H1 (cell line): Measurements from ENCODE around the gene TCERG1L. TPM values are rescaled to one million over a fixed set of nuclear protein-coding genes. Genes with fewer than 3 reads are reported as not detected.
"Not testable (repeated sequence)": the region's sequence is repeated elsewhere in the genome, so short reads cannot be mapped to it uniquely, and the experiment has no call there.

ENCODE experiments used
- CTCF ChIA-PET: fragments of 300-600 bp; sonication (Branson Sonifier 250); formaldehyde crosslinking; loops from one replicate; lab custom pipeline; 2021; ENCODE audit not compliant: partially characterized antibody; lab: Charles Lee
- POLR2A ChIA-PET: fragments of 300-600 bp; sonication (Branson Sonifier 250); formaldehyde crosslinking; loops from one replicate; lab custom pipeline; 2021; ENCODE audit warnings: inconsistent platforms; ENCODE audit not compliant: partially characterized antibody; lab: Charles Lee
- DNase-seq, 2 experiments: peaks; one replicate each; pipeline versions ENCODE4 v3.0.0 to v3.0.0-alpha.2; 2010 to 2022; ENCODE audit warnings: low spot score in 2 of 2, low read depth in 1 of 2, mixed read lengths in 1 of 2
- FAIRE-seq: peaks from 2 replicates; lab custom pipeline; 2011; peaks lifted over from hg19 to GRCh38; lab: Jason Lieb, UNC
- H2AFZ ChIP-seq: 2 replicates; pipeline ENCODE4 v1.8.1; 2012; ENCODE audit warnings: low read length, inconsistent platforms
- H2AK5ac ChIP-seq: 2 replicates; pipeline ENCODE4 v1.6.1; 2013; ENCODE audit warnings: low read depth, low read length
- H2BK120ac ChIP-seq: replicated peaks from 2 replicates; pipeline ENCODE3; 2013; ENCODE audit warnings: low read depth, low read length, inconsistent platforms
- H2BK12ac ChIP-seq: 2 replicates; pipeline ENCODE4 v1.6.1; 2013; ENCODE audit warnings: low read depth, low read length
- H2BK15ac ChIP-seq: 2 replicates; pipeline ENCODE4 v1.6.1; 2013; ENCODE audit warnings: low read length
- H2BK20ac ChIP-seq: 2 replicates; pipeline ENCODE4 v1.6.1; 2013; ENCODE audit warnings: low read length
- H2BK5ac ChIP-seq: 2 replicates; pipeline ENCODE4 v1.6.1; 2013; ENCODE audit warnings: low read depth, low read length
- H3K14ac ChIP-seq: 2 replicates; pipeline ENCODE4 v1.6.1; 2013; ENCODE audit warnings: inconsistent platforms; ENCODE audit not compliant: insufficient read length
- H3K18ac ChIP-seq: 2 replicates; pipeline ENCODE4 v1.6.1; 2013; ENCODE audit warnings: low read length; ENCODE audit errors: extremely low read depth
- H3K23ac ChIP-seq: 2 replicates; pipeline ENCODE4 v1.6.1; 2013; ENCODE audit warnings: inconsistent platforms; ENCODE audit not compliant: insufficient read length
- H3K23me2 ChIP-seq: 2 replicates; pipeline ENCODE4 v1.6.1; 2013; ENCODE audit warnings: low read depth, low read length
- H3K27ac ChIP-seq: 2 replicates; pipeline ENCODE4 v1.6.1; 2011; ENCODE audit warnings: low read depth, low read length, inconsistent platforms
- H3K27me3 ChIP-seq, 4 experiments: replicated peaks in 1 of 4; 1 replicate in 1 of 4; 2 replicates in 3 of 4; pipeline versions ENCODE4 v1.6.1 to v1.8.1; 2011 to 2013; ENCODE audit warnings: low read length in 3 of 4, mild to moderate bottlenecking in 3 of 4, inconsistent platforms in 2 of 4, mixed read lengths in 2 of 4, moderate library complexity in 1 of 4; ENCODE audit not compliant: control insufficient read depth in 3 of 4, insufficient read depth in 3 of 4; ENCODE audit errors: extremely low read depth in 1 of 4
- H3K36me3 ChIP-seq, 4 experiments: 2 replicates each; pipeline versions ENCODE4 v1.6.1 to v1.8.1; 2011 to 2013; ENCODE audit warnings: mild to moderate bottlenecking in 4 of 4, low read length in 3 of 4, moderate library complexity in 2 of 4, control low read depth in 1 of 4, inconsistent platforms in 1 of 4; ENCODE audit not compliant: insufficient read depth in 4 of 4, control insufficient read depth in 2 of 4
- H3K4ac ChIP-seq: replicated peaks from 2 replicates; pipeline ENCODE3; 2013; ENCODE audit warnings: low read length, low read depth, mixed read lengths, inconsistent platforms; ENCODE audit not compliant: insufficient read length
- H3K4me1 ChIP-seq, 4 experiments: replicated peaks in 1 of 4; 1 replicate in 1 of 4; 2 replicates in 3 of 4; pipeline versions ENCODE4 v1.6.1 to v1.8.1; 2011 to 2013; ENCODE audit warnings: low read length in 3 of 4, inconsistent platforms in 2 of 4, mixed read lengths in 1 of 4; ENCODE audit not compliant: insufficient read depth in 4 of 4, control insufficient read depth in 3 of 4
- H3K4me2 ChIP-seq, 2 experiments: 2 replicates each; pipeline versions ENCODE4 v1.6.1 to v1.8.1; 2011 to 2013; ENCODE audit warnings: low read depth in 2 of 2, low read length in 2 of 2, control low read depth in 1 of 2, inconsistent platforms in 1 of 2, mild to moderate bottlenecking in 1 of 2; ENCODE audit not compliant: insufficient read depth in 1 of 2
- H3K4me3 ChIP-seq, 4 experiments: fragments of 200-600, 300-600 bp in 1 of 4; sonication (generic), shearing (Covaris generic), sonication (Bioruptor Twin) in 1 of 4; 2 replicates each; pipeline versions ENCODE4 v1.5.1 to v1.8.1; 2011 to 2016; ENCODE audit warnings: low read length in 4 of 4, low read depth in 3 of 4, control low read depth in 2 of 4, inconsistent platforms in 2 of 4, mild to moderate bottlenecking in 2 of 4, mixed read lengths in 1 of 4, moderate library complexity in 1 of 4; ENCODE audit not compliant: insufficient read depth in 2 of 4; ENCODE audit errors: extremely low read depth in 1 of 4
- H3K56ac ChIP-seq: replicated peaks from 2 replicates; pipeline ENCODE3; 2013; ENCODE audit warnings: low read depth, mild to moderate bottlenecking, mixed read lengths, low read length, inconsistent platforms; ENCODE audit not compliant: insufficient read length
- H3K79me1 ChIP-seq: 2 replicates; pipeline ENCODE4 v1.6.1; 2013; ENCODE audit warnings: low read depth, low read length, control low read depth
- H3K79me2 ChIP-seq, 2 experiments: 2 replicates each; pipeline versions ENCODE4 v1.6.1 to v1.8.1; 2012 to 2013; ENCODE audit warnings: low read length in 2 of 2, mild to moderate bottlenecking in 2 of 2, inconsistent platforms in 1 of 2; ENCODE audit not compliant: insufficient read depth in 2 of 2, control insufficient read depth in 1 of 2
- H3K9ac ChIP-seq, 4 experiments: replicated peaks in 1 of 4; 1 replicate in 1 of 4; 2 replicates in 3 of 4; pipeline versions ENCODE4 v1.6.1 to v1.8.1; 2011 to 2013; ENCODE audit warnings: low read depth in 3 of 4, low read length in 3 of 4, control low read depth in 2 of 4, mild to moderate bottlenecking in 2 of 4, moderate library complexity in 2 of 4, inconsistent platforms in 1 of 4; ENCODE audit errors: extremely low read depth in 1 of 4
- H3K9me3 ChIP-seq, 2 experiments: 2 replicates each; pipeline versions ENCODE4 v1.6.1 to v1.8.1; 2012 to 2013; ENCODE audit warnings: mild to moderate bottlenecking in 2 of 2, moderate library complexity in 2 of 2, control low read depth in 1 of 2, inconsistent platforms in 1 of 2, low read depth in 1 of 2, low read length in 1 of 2, mixed read lengths in 1 of 2; ENCODE audit not compliant: insufficient read depth in 2 of 2
- H4K20me1 ChIP-seq, 2 experiments: replicated peaks in 1 of 2; 2 replicates each; pipeline versions ENCODE3 to v1.8.1; 2011 to 2013; ENCODE audit warnings: inconsistent platforms in 2 of 2, low read length in 2 of 2, mild to moderate bottlenecking in 1 of 2; ENCODE audit not compliant: insufficient read depth in 2 of 2, control insufficient read depth in 1 of 2
- H4K5ac ChIP-seq: 2 replicates; pipeline ENCODE4 v1.6.1; 2013; ENCODE audit warnings: low read length, low read depth, mixed read lengths, inconsistent platforms; ENCODE audit not compliant: insufficient read length
- H4K8ac ChIP-seq: 2 replicates; pipeline ENCODE4 v1.8.0; 2013; ENCODE audit warnings: mild to moderate bottlenecking, moderate library complexity, low read length, inconsistent platforms; ENCODE audit not compliant: insufficient read depth; ENCODE audit errors: extremely low read depth
- H4K91ac ChIP-seq: replicated peaks from 2 replicates; pipeline ENCODE3; 2013; ENCODE audit warnings: low read length, mixed read lengths, inconsistent platforms; ENCODE audit not compliant: insufficient read length
- WGBS, 2 experiments: shearing (Covaris generic) in 1 of 2; methylation state at CpG; one replicate each; pipeline versions ENCODE4 v1.1.6 to v1.1.7; 2013 to 2015; ENCODE audit warnings: low lambda C conversion rate in 2 of 2, mixed read lengths in 2 of 2, inconsistent platforms in 1 of 2, low coverage in 1 of 2, missing lambda C conversion rate in 1 of 2; ENCODE audit not compliant: insufficient replicate concordance in 2 of 2, insufficient coverage in 1 of 2, insufficient read length in 1 of 2; ENCODE audit errors: extremely low coverage in 1 of 2, missing lambda C conversion rate in 1 of 2; 5-methylcytosine and 5-hydroxymethylcytosine counted together
- polyA plus RNA-seq, 7 experiments: library from polyadenylated mRNA; depleted of rRNA in 3 of 7; stranded (reverse) in 5 of 7; unstranded in 2 of 7; fragments of >200 nt in 5 of 7; fragments of 200-250 nt in 2 of 7; gene quantifications; 1 replicate in 5 of 7; 2 replicates in 1 of 7; 4 replicates in 1 of 7; pipeline versions ENCODE4 v1.2.1 to v1.2.3, GENCODE V29; 2011 to 2013; ENCODE audit warnings: missing spikeins in 2 of 7, mixed read lengths in 2 of 7
- total RNA-seq: library from RNA; stranded (reverse); fragmentation: NEBNext Ultra II Directional; extraction: Animal tissue kit (Norgen Biotek cat#: 25700); gene quantifications from 2 replicates; pipeline ENCODE4 v1.2.1, GENCODE V29; 2021

The TCERG1L gene
- total and polyA plus RNA-seq, 2 of the 8 experiments (the other 6 are each of a cell fraction or from before 2014, with no cell fraction given) = 3.9 to 6.9 TPM

DNA sequence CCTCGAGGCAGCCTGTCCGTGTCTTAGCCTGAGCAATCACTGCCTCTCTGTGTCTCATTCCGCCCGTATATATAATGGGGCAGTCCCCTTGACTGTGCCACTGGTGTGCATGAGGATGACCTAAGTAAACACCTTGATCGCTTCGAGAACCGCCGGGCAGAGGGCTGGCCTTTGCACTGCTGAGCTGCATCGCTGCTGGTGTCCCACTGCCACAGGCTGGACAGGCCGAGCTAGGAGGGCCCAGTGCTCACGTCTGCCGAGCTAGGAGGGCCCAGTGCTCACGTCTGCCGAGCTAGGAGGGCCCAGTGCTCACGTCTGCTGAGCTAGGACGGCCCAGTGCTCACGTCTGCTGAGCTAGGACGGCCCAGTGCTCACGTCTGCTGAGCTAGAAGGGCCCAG lies 232.6 kb downstream of the TCERG1L start:
- CTCF ChIA-PET = interaction anchor here (1.8 to 2.5 kb wide), 2 partner anchors 9 to 11 kb away, joined by 5 to 11 read pairs; no protein-coding TSS in a partner anchor
- not testable (repeated sequence) for FAIRE-seq

More for the DNA sequence above, 232.6 kb downstream of the TCERG1L start:
- H3K4me2 ChIP-seq, H3K79me2 ChIP-seq, DNase-seq, H3K4me3 ChIP-seq, H2BK12ac ChIP-seq, H3K79me1 ChIP-seq, H4K5ac ChIP-seq, H3K36me3 ChIP-seq, H4K20me1 ChIP-seq, H4K91ac ChIP-seq, H3K27ac ChIP-seq, H2BK120ac ChIP-seq, H3K18ac ChIP-seq, H3K9me3 ChIP-seq, H3K4ac ChIP-seq, POLR2A ChIA-PET, H3K27me3 ChIP-seq, H3K56ac ChIP-seq, H2AFZ ChIP-seq, H2BK15ac ChIP-seq, H3K14ac ChIP-seq, H2BK20ac ChIP-seq, H4K8ac ChIP-seq, H3K23ac ChIP-seq, H3K9ac ChIP-seq, H3K4me1 ChIP-seq, H3K23me2 ChIP-seq: not testable (repeated sequence)
- H2AK5ac ChIP-seq = 0 out of 2 replicates have a peak overlapping the region, but pooled peaks have one; percentile 26
- 89% methylated on average over 19 of the region's 19 CpGs; no CpG with 5 or more reads in 1 of the 2 experiments for WGBS, 2 experiments
- H2BK5ac ChIP-seq = peak overlapping the region; percentile 13; the same call in 1 of the 2 replicates
